Stimulated activated CD4-positive, alpha-beta T cell treated with anti-CD3 and anti-CD28 coated beads, Interleukin-15, amount 100 ng/mL, for 48 hours (primary cell): Measurements from ENCODE around the gene C5.
"Not testable (repeated sequence)": the region's sequence is repeated elsewhere in the genome, so short reads cannot be mapped to it uniquely, and the experiment has no call there.

ENCODE experiments used
- DNase-seq, 2 donors: peaks; one replicate each; pipeline ENCODE4 v3.0.0-alpha.2; 2020; ENCODE audit warnings: low read depth in 2 of 2

Gene C5

GRCh38 chr9:120980951-120981350 lies 69.1 kb downstream of the C5 start:
- no peak for DNase-seq

- no peak for DNase-seq
Measured at GRCh38 chr9:120979797-120980196, 70.3 kb downstream of the C5 start.

- DNase-seq = no peak
Measured at GRCh38 chr9:120978987-120979386, 71.1 kb downstream of the C5 start.

- DNase-seq = no peak
Measured at GRCh38 chr9:120977321-120977720, 72.8 kb downstream of the C5 start.

- no peak for DNase-seq
Measured at GRCh38 chr9:120974921-120975320, 75.2 kb downstream of the C5 start.

- DNase-seq = no peak
Measured at GRCh38 chr9:120974181-120974580, 75.9 kb downstream of the C5 start.

- no peak for DNase-seq
Measured at GRCh38 chr9:120971938-120972337, 78.1 kb downstream of the C5 start.

GRCh38 chr9:120971471-120971870 lies 78.6 kb downstream of the C5 start:
- DNase-seq = not testable (repeated sequence)

- no peak for DNase-seq
Measured at GRCh38 chr9:120970244-120970643, 79.8 kb downstream of the C5 start.

- DNase-seq = no peak
Measured at GRCh38 chr9:120966013-120966369, 84.1 kb downstream of the C5 start.

- no peak for DNase-seq
Measured at GRCh38 chr9:120965344-120966012, 84.6 kb downstream of the C5 start.

GRCh38 chr9:120961936-120962335 lies 88.1 kb downstream of the C5 start:
- no peak for DNase-seq

- DNase-seq = no peak
Measured at GRCh38 chr9:120960001-120960400, 90.1 kb downstream of the C5 start.

GRCh38 chr9:120956862-120957261 lies 93.2 kb downstream of the C5 start:
- DNase-seq = no peak

GRCh38 chr9:120951960-120952618 lies 98.0 kb downstream of the C5 start:
- DNase-seq = no peak

- DNase-seq = no peak
Measured at GRCh38 chr9:120950421-120951388, 99.4 kb downstream of the C5 start.

- DNase-seq = no peak
Measured at GRCh38 chr9:120949290-120949689, 100.8 kb downstream of the C5 start.

- no peak for DNase-seq
Measured at GRCh38 chr9:120948824-120949223, 101.3 kb downstream of the C5 start.

GRCh38 chr9:120947222-120947621 lies 102.9 kb downstream of the C5 start:
- DNase-seq = no peak

GRCh38 chr9:120946259-120946658 lies 103.8 kb downstream of the C5 start:
- DNase-seq = no peak

GRCh38 chr9:120944948-120945347 lies 105.1 kb downstream of the C5 start:
- DNase-seq = no peak

- DNase-seq = no peak
Measured at GRCh38 chr9:120944434-120944843, 105.6 kb downstream of the C5 start.
